Measurements from ENCODE around the gene VPS13D.
"Not testable (repeated sequence)": the region's sequence is repeated elsewhere in the genome, so short reads cannot be mapped to it uniquely, and the experiment has no call there.

VPS13D gene

DNA sequence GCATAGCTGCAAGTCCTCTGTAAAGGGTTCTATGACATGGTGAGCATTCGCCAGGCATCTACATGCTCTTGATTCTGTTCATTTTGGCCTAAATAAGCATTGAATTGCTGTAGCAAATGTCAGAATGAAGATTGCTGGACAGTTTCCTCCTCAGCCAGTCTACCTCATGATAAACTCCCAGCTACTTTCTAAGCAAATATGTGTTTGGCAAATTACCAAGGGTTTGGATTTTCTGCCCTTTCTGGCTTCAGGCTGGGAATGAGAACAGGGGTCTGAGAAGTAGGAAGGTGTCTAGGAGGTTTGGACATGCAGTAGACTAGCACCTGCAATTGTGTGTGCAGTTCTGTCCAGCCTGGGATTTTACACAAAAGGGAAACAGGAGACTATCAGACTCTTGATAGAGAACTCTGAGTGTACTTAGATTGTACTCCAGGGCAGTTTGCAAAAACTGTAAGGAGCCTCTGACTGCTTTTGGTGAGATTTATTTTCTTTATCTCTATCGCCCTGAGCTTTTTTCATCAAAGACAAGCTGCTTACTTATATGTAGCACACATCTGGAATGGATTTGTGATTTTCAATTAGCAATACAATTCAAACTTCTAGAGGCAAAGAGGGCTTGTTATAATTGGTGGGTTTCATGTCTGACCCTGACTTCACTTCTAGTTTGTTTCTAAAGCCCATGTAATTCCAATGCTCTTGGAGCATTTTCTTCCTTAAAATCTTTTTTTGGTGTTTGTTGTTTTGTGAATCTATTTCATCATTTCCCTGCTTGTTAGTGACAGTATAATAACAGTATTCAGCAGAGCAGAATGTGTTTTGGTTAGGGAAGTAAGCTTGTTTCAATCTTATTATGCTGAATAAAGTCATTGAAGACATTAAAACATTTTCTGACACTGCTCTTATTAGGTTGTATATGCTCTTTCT lies 150.8 kb downstream of the VPS13D start:
- Mint-ChIP-seq H3K4me1 (no peaks in the 10 kb centered on the region), H3K9me3 (no peaks in the 10 kb centered on the region), H3K4me3 (no peak overlapping the region), H3K27ac (no peak overlapping the region), H3K36me3 (peaks cover 59% of the 10 kb centered on the region), H3K27me3 (no peaks in the 10 kb centered on the region)
- ATAC-seq (ENCODE audit: low read depth) (no peak), DNase-seq (ENCODE audit: low spot score in 2 of 2) (no peak)

DNA sequence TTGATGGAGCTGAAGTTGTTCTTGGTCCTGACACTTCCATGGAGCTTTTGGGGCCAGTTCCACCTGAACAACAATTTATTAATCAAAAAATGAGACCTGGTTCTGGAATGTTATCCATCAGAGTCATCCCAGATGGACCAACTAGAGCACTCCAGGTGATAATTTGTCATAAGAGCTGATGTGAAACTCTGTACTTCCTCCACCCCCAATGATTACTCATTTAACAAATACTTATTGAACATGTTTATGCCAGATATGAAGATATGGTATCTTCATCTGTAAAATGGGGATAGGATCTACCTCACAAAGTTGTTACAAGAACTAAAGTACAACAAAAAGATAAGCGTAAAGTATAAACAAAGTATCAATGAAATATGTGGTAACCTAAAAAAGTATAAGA lies 153.2 kb downstream of the VPS13D start:
- DNase-seq (ENCODE audit: low spot score in 2 of 2): no peak
- Mint-ChIP-seq H3K36me3 (peaks cover 71% of the 10 kb centered on the region), H3K4me3 (no peak overlapping the region), H3K27ac (no peak overlapping the region), H3K9me3 (peaks cover 11% of the 10 kb centered on the region), H3K27me3 (no peaks in the 10 kb centered on the region), H3K4me1 (peaks cover 5% of the 10 kb centered on the region)
- ATAC-seq (ENCODE audit: low read depth): no peak

DNA sequence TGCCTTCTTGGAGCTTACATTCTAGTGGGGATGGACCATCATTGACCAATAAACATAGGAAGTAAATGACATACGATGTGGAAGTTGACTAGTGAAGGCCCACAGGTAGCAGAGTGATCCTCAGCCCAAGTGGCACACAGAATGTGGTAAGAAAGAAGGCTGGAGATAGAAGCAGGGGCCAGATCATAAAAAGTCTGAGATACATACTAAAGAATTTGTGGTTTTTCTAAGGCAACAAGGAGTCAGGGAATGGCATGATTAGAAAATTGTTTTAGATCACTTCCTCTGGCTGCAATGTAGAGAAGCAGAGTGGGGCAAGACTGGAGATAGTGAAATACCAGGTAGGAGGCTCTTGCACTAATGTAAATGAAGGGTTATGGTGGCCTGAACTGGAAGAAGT lies 154.0 kb downstream of the VPS13D start:
- H3K27me3 Mint-ChIP-seq: no peaks in the 10 kb centered on the region
- H3K27ac Mint-ChIP-seq: no peak overlapping the region
- DNase-seq (ENCODE audit: low spot score in 2 of 2) (no peak), ATAC-seq (ENCODE audit: low read depth) (no peak)
- no peak overlapping the region for H3K4me3 Mint-ChIP-seq
- H3K9me3 Mint-ChIP-seq: peaks cover 13% of the 10 kb centered on the region
- peaks cover 5% of the 10 kb centered on the region for H3K4me1 Mint-ChIP-seq
- peaks cover 77% of the 10 kb centered on the region for H3K36me3 Mint-ChIP-seq

DNA sequence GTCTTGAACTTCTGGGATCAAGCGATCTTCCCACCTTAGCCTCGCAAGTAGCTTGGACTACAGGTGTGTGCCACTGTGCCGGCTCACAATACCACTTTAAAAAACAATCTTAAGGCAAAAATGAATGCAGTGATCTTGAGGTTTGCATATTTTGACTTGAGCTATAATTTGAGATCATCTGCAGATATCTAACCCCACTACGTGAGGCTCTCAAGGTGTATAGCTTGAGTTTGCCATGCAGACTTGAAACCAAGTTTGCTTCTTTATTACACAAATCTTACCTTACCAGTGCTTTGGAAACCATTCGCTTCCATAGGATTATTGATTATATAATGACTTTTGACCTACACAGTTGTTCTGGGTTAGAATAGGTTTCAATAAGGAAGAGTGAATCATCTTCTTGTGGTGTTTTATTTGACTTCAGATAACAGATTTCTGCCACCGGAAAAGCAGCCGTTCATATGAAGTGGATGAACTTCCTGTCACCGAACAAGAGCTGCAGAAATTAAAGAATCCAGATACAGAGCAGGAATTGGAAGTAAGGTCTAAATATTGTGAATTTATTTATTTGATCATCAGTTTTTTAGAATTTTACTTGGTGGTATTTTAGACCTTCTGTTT lies 155.1 kb downstream of the VPS13D start:
- Mint-ChIP-seq H3K9me3 (peaks cover 13% of the 10 kb centered on the region), H3K27me3 (no peaks in the 10 kb centered on the region), H3K36me3 (peaks cover 78% of the 10 kb centered on the region), H3K4me3 (no peak overlapping the region), H3K27ac (no peak overlapping the region), H3K4me1 (peaks cover 5% of the 10 kb centered on the region)
- no peak for DNase-seq (ENCODE audit: low spot score in 2 of 2)
- ATAC-seq (ENCODE audit: low read depth): no peak

DNA sequence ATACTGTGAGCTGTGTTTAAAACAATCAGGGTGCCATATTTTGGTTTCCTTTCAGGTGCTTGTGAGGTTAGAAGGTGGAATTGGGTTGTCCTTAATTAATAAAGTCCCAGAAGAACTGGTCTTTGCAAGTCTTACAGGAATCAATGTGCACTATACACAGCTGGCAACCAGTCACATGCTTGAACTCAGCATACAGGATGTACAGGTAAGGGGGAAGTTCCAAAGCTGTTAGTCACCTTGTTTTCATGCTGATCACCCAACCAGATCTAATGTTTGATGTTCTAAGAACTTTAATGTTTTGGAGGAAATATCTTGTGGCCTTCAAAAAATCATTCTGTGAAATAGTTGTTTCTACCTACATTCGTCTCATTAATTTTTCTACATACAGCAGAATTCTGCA lies 156.3 kb downstream of the VPS13D start:
- Mint-ChIP-seq H3K27me3 (no peaks in the 10 kb centered on the region), H3K27ac (peak overlapping the region; percentile 42), H3K9me3 (peaks cover 13% of the 10 kb centered on the region), H3K36me3 (peaks cover 76% of the 10 kb centered on the region), H3K4me1 (peaks cover 5% of the 10 kb centered on the region), H3K4me3 (no peak overlapping the region)
- ATAC-seq (ENCODE audit: low read depth) (peak; percentile 70), DNase-seq (ENCODE audit: low spot score in 2 of 2) (no peak)

DNA sequence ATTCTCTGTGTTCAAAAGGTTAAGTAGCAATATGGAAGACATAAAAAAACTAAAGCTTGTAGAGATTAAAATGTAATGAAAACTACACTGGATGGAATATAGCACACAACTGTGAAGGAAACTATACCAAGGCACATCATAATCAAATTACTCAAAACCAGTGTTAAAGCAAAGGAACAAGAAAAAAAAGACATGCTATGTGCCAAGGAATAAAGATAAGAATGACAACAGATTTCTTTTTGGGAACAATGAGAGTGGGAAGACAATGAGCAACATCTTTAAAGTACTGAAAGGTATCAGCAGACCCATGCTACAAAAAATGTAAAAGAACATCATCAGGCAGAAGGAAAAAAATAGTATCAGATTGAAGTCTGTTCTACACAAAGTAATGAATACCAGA lies 157.8 kb downstream of the VPS13D start:
- peaks cover 72% of the 10 kb centered on the region for H3K36me3 Mint-ChIP-seq
- no peak overlapping the region for H3K27ac Mint-ChIP-seq
- DNase-seq (ENCODE audit: low spot score in 2 of 2) (no peak), ATAC-seq (ENCODE audit: low read depth) (no peak)
- H3K4me3 Mint-ChIP-seq: no peak overlapping the region
- peaks cover 13% of the 10 kb centered on the region for H3K9me3 Mint-ChIP-seq
- H3K27me3 Mint-ChIP-seq: no peaks in the 10 kb centered on the region
- H3K4me1 Mint-ChIP-seq: peaks cover 5% of the 10 kb centered on the region

DNA sequence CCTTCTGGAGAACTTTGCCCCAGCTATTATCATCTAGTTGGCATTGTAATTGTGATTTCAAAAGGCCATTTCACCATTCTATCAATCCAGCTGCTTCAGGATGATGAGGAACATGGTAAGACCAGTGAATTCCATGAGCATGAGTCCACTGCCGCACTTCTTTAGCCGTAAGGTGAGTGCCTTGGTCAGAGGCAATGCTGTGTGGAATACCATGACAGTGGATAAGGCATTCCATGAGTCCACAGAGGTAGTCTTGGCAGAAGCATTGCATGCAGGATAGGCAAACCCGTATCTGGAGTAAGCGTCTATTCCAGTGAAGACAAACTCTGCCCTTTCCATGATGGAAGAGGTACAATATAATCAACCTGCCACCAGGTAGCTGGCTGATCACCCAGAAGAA lies 160.5 kb downstream of the VPS13D start:
- H3K27ac Mint-ChIP-seq, H3K4me3 Mint-ChIP-seq: not testable (repeated sequence)

DNA sequence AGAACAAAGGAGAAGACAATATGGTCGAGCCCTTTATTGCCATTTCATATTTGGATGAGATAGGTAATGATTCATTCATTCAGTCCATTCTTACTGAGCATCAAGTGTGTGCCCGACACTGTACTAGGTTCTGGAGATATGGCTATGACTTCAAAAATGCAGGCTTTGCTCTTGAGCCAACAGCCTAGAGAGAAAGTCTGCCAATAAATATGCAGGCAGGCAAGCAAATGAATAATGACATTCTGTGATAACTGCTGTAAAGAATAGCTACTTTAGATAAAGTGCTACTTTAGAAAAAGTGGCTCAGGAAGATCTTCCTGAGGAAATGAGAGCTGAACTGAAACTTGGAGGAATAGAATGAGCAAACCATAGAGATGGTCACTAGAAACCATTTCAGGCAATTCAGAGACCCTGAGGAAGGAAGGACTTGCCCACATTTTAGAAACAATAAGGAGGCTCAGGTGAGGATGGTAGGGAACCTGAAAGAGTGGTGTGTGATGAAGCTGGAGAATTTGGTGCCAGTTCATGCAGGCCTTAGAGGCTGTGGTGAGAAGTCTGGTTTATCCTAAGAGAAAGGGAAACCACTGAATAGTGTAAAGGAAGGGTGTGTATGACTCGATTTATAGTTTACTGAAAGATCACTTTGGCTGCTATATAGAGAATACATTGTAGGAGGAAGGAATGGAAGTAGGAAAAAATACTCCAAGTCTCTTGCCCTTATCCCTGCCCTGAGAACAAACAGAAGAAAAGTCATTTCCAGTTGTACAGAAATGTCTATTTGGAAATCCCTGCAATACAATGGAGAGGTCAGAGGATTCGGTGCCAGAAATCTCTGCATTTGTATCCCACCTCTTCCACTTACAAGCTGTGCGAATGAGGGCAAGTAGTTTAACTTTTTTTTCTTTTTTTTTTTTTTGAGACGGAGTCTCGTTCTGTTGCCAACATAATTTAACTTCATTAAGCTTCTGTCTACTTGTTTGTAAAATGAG lies 167.9 kb downstream of the VPS13D start:
- Mint-ChIP-seq H3K27me3 (no peaks in the 10 kb centered on the region), H3K4me1 (no peaks in the 10 kb centered on the region), H3K9me3 (no peaks in the 10 kb centered on the region), H3K36me3 (peaks cover 25% of the 10 kb centered on the region), H3K4me3 (no peak overlapping the region), H3K27ac (peak overlapping the region; percentile 48)
- DNase-seq (ENCODE audit: low spot score in 2 of 2) (no peak), ATAC-seq (ENCODE audit: low read depth) (no peak)

More for the DNA sequence above, 160.5 kb downstream of the VPS13D start:
- DNase-seq (ENCODE audit: low spot score in 2 of 2); H3K4me1 Mint-ChIP-seq; ATAC-seq (ENCODE audit: low read depth); H3K27me3 Mint-ChIP-seq: not testable (repeated sequence)
- Mint-ChIP-seq H3K9me3 (peaks cover 13% of the 10 kb centered on the region), H3K36me3 (peaks cover 55% of the 10 kb centered on the region)

DNA sequence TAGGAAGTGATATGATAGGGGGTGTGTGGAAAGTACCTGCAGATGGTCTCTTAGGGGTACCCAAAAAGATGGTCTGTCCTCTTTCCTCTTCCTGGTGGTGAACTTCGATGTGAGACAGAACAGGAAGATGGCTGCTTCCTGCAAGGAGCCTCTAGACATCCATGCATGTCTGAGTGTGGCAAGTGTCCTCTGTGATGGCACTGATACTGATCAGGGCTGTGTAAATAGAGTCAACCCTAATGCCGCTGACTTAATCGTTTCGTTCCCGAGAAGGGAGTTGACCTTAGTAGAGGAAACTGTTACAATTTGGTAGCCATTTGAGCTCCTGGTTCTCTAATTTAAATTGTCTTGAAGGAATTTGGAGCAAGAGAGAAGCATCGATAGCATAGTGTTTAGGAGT lies 168.6 kb downstream of the VPS13D start:
- H3K9me3 Mint-ChIP-seq: no peaks in the 10 kb centered on the region
- no peak overlapping the region for H3K4me3 Mint-ChIP-seq
- DNase-seq (ENCODE audit: low spot score in 2 of 2) (no peak), ATAC-seq (ENCODE audit: low read depth) (no peak)
- H3K36me3 Mint-ChIP-seq: peaks cover 30% of the 10 kb centered on the region
- H3K4me1 Mint-ChIP-seq: no peaks in the 10 kb centered on the region
- H3K27me3 Mint-ChIP-seq: no peaks in the 10 kb centered on the region
- H3K27ac Mint-ChIP-seq: no peak overlapping the region

DNA sequence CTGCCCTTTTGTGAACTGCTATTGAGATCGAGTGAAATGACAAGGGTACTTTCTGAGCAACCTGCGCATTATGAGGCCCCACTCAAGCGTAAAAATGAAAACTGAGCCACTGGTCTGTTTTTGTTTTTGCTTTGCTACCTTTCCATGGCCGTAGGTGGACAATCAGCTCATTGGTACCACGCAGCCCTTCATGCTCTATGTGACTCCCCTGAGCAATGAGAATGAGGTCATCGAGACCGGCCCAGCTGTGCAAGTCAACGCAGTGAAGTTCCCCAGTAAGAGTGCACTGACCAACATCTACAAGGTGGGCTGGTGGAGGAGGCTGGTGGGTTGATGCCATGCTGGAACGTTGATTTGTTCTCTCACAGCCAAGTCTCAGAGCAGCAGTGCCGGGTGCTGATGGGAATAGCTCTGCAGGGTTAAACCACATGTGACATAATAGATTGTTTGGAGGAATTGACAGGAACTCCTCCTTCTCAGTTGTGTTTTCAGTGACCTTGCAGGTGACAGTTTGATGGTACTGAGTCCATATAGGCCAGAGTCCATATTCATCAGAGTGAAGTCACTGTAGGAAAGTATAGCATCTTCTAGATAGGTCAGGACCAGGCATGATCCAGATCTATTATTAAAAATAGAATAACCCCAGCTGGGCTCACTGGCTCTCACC lies 170.3 kb downstream of the VPS13D start:
- peaks cover 37% of the 10 kb centered on the region for H3K36me3 Mint-ChIP-seq
- H3K27me3 Mint-ChIP-seq: no peaks in the 10 kb centered on the region
- H3K27ac Mint-ChIP-seq: no peak overlapping the region
- DNase-seq (ENCODE audit: low spot score in 2 of 2): no peak
- no peaks in the 10 kb centered on the region for H3K4me1 Mint-ChIP-seq
- no peaks in the 10 kb centered on the region for H3K9me3 Mint-ChIP-seq
- H3K4me3 Mint-ChIP-seq: no peak overlapping the region
- ATAC-seq (ENCODE audit: low read depth): no peak

DNA sequence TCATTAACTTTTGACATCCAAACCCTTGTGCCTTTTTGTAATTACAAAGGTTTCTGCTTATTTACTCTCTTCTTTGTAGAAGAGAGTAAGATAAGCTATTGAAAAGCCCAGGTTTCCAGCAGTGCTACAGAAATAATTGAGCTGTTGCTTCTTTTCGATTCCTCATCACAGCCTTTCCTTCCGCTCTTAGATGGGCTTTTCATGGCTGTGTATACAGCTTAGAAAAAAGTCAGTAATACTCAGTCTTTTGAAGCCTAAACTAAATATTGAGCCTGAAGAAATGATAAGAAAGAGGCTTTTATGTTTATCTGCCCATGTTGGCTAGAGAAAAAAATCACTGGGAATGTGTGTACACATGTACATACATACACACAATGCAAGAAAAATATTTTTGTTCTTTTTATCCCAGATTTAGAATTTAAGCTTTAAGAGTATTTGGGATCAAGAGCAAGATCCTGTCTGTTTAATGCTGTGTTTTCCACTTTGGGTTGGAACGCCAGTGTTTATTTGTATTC lies 172.4 kb downstream of the VPS13D start:
- Mint-ChIP-seq H3K4me1 (no peaks in the 10 kb centered on the region), H3K27me3 (no peaks in the 10 kb centered on the region), H3K27ac (no peak overlapping the region), H3K4me3 (no peak overlapping the region), H3K9me3 (no peaks in the 10 kb centered on the region), H3K36me3 (peaks cover 38% of the 10 kb centered on the region)
- no peak for ATAC-seq (ENCODE audit: low read depth)
- no peak for DNase-seq (ENCODE audit: low spot score in 2 of 2)

DNA sequence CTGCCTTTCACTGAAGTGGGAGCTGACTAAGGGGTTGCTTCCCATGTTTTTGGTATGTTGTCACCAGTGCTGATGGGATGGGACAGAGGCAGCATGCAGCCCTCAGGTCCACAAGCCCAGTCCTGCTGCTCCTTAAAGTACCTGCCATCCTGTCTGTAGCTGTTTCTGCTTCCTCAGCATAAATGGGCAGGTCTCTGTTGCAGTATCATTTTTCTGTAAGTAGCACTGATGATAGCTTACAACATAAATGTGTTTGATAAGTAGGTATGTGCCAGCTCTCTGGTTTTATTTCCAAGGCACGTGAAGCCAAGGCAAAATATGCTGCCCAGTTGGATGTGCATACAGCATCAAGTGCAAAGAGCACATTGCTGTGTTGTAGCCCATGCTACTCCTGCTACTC lies 173.0 kb downstream of the VPS13D start:
- ATAC-seq (ENCODE audit: low read depth): no peak
- no peaks in the 10 kb centered on the region for H3K4me1 Mint-ChIP-seq
- no peak overlapping the region for H3K4me3 Mint-ChIP-seq

DNA sequence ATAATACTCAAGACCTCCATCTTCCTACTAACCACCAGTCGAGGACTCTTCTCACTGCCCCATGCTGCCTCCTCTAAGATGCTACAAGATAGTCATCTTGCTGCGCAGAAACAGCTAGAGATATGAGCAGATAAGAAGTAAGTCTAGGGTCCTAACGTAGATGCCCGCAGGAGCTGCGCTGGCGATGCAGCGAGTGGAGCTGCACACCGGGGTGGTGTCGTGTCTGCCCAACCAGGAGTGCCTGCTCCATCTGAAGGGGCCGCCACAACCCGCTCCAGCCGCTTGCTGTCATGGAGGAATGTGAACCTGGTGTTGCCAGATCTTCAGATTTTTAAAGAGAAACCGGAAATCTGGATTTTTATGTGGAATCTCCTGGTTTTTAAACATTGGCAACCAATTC lies 175.1 kb downstream of the VPS13D start:
- Mint-ChIP-seq H3K4me1 (no peaks in the 10 kb centered on the region), H3K9me3 (peaks cover 2% of the 10 kb centered on the region), H3K4me3 (no peak overlapping the region), H3K36me3 (peaks cover 37% of the 10 kb centered on the region), H3K27me3 (no peaks in the 10 kb centered on the region), H3K27ac (no peak overlapping the region)
- ATAC-seq (ENCODE audit: low read depth): no peak
- no peak for DNase-seq (ENCODE audit: low spot score in 2 of 2)

More for the DNA sequence above, 173.0 kb downstream of the VPS13D start:
- Mint-ChIP-seq H3K36me3 (peaks cover 32% of the 10 kb centered on the region), H3K27ac (no peak overlapping the region), H3K9me3 (no peaks in the 10 kb centered on the region), H3K27me3 (no peaks in the 10 kb centered on the region)
- no peak for DNase-seq (ENCODE audit: low spot score in 2 of 2)

All from memory B cell (primary cell).